ENCODE measurements around the gene ACAN.

The ACAN gene

GRCh38 chr15:88803241-88803919 lies at the start of gene ACAN:
TSS of gene ACAN (plus strand) at chr15:88803436. CDS start at chr15:88836207, 32,771 bp downstream.
- DNase-seq, result no peak

GRCh38 chr15:88756521-88756920 lies 46.7 kb upstream of the ACAN start:
- no peak for DNase-seq

- no peak for DNase-seq
Measured at GRCh38 chr15:88756921-88757320, 46.3 kb upstream of the ACAN start.

GRCh38 chr15:88759872-88760271 lies 43.4 kb upstream of the ACAN start:
- no peak for DNase-seq

GRCh38 chr15:88764448-88764847 lies 38.8 kb upstream of the ACAN start:
- DNase-seq, result no peak

GRCh38 chr15:88765212-88765611 lies 38.0 kb upstream of the ACAN start:
- DNase-seq, result no peak

- no peak for DNase-seq
Measured at GRCh38 chr15:88769161-88769971, 33.9 kb upstream of the ACAN start.

- DNase-seq, result no peak
Measured at GRCh38 chr15:88775776-88776175, 27.5 kb upstream of the ACAN start.

- no peak for DNase-seq
Measured at GRCh38 chr15:88776646-88777045, 26.6 kb upstream of the ACAN start.

- DNase-seq, result no peak
Measured at GRCh38 chr15:88779944-88780343, 23.3 kb upstream of the ACAN start.

- DNase-seq, result no peak
Measured at GRCh38 chr15:88782465-88782864, 20.8 kb upstream of the ACAN start.

- DNase-seq, result no peak
Measured at GRCh38 chr15:88785217-88785616, 18.0 kb upstream of the ACAN start.

- DNase-seq, result no peak
Measured at GRCh38 chr15:88788036-88788435, 15.2 kb upstream of the ACAN start.

- DNase-seq, result no peak
Measured at GRCh38 chr15:88788816-88789215, 14.4 kb upstream of the ACAN start.

GRCh38 chr15:88790486-88790885 lies 12.8 kb upstream of the ACAN start:
- DNase-seq, result no peak

- no peak for DNase-seq
Measured at GRCh38 chr15:88791637-88792036, 11.6 kb upstream of the ACAN start.

GRCh38 chr15:88792342-88793282 lies 10.6 kb upstream of the ACAN start:
- no peak for DNase-seq

GRCh38 chr15:88794001-88794400 lies 9.2 kb upstream of the ACAN start:
- no peak for DNase-seq

GRCh38 chr15:88797663-88798339 lies 5.4 kb upstream of the ACAN start:
- no peak for DNase-seq

- DNase-seq, result no peak
Measured at GRCh38 chr15:88799341-88799740, 3.9 kb upstream of the ACAN start.

GRCh38 chr15:88800026-88800425 lies 3.2 kb upstream of the ACAN start:
- no peak for DNase-seq

- DNase-seq, result no peak
Measured at GRCh38 chr15:88800738-88801137, 2.5 kb upstream of the ACAN start.

All from CD4-positive, alpha-beta T cell treated with Interleukin-4 for 1 hour (primary cell).